ENCODE data around the gene GGPS1. TPM values are rescaled to one million over a fixed set of nuclear protein-coding genes. Genes with fewer than 3 reads are reported as not detected.
"Not testable (repeated sequence)": the region's sequence is repeated elsewhere in the genome, so short reads cannot be mapped to it uniquely, and the experiment has no call there.

Gene GGPS1
- total RNA-seq, 4 donors from 2014 or later = 15.4 to 26.2 (median 17.8) TPM

DNA sequence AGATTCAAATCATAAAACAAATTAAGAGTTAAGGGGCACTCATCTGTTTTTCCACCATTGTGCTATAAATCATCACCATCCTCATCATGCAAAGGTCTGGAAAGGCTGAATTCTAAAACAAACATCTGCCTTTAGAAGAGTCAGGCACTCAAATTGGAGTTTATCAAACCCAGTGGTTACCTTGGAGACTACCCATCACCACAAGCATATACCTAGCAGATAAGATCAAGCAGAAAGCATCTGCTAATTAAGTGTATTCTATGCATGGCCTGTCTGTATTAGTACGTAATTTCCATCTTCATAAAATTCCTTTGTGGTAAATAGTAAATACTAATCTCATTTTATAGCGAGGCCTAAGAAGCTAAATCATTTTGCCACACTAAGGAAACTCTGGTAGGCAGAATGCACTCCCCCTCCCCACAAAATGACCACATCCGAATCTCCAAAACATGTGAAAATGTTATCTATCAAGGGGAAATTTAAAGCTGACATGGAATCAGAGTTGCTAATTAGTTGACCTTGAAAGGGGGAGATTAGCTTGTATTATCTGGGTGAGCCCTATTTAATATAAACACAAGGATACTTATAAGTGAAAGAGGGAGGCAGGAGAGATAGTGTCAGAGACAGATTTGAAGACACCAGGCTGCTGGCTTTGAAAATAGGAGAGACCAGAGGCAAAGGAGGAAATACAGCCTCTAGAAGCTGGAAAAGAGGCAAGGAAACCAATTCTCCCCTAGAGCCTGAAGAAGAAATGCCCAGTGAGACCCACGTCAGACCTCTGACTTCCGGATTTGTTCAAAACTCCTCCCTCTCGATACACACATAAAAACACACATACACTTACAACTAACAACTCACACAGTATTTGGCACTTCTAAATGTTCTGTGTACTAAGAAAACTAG, 23.6 kb upstream of the GGPS1 start:
- DNase-seq (ENCODE audit: low spot score) = no peak
- ATAC-seq (ENCODE audit: low FRiP score) = no peak
- TF ChIP-seq, protein P1, sequence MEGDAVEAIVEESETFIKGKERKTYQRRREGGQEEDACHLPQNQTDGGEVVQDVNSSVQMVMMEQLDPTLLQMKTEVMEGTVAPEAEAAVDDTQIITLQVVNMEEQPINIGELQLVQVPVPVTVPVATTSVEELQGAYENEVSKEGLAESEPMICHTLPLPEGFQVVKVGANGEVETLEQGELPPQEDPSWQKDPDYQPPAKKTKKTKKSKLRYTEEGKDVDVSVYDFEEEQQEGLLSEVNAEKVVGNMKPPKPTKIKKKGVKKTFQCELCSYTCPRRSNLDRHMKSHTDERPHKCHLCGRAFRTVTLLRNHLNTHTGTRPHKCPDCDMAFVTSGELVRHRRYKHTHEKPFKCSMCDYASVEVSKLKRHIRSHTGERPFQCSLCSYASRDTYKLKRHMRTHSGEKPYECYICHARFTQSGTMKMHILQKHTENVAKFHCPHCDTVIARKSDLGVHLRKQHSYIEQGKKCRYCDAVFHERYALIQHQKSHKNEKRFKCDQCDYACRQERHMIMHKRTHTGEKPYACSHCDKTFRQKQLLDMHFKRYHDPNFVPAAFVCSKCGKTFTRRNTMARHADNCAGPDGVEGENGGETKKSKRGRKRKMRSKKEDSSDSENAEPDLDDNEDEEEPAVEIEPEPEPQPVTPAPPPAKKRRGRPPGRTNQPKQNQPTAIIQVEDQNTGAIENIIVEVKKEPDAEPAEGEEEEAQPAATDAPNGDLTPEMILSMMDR (IDR thresholded peaks at IDR 0.05) = no peak

DNA sequence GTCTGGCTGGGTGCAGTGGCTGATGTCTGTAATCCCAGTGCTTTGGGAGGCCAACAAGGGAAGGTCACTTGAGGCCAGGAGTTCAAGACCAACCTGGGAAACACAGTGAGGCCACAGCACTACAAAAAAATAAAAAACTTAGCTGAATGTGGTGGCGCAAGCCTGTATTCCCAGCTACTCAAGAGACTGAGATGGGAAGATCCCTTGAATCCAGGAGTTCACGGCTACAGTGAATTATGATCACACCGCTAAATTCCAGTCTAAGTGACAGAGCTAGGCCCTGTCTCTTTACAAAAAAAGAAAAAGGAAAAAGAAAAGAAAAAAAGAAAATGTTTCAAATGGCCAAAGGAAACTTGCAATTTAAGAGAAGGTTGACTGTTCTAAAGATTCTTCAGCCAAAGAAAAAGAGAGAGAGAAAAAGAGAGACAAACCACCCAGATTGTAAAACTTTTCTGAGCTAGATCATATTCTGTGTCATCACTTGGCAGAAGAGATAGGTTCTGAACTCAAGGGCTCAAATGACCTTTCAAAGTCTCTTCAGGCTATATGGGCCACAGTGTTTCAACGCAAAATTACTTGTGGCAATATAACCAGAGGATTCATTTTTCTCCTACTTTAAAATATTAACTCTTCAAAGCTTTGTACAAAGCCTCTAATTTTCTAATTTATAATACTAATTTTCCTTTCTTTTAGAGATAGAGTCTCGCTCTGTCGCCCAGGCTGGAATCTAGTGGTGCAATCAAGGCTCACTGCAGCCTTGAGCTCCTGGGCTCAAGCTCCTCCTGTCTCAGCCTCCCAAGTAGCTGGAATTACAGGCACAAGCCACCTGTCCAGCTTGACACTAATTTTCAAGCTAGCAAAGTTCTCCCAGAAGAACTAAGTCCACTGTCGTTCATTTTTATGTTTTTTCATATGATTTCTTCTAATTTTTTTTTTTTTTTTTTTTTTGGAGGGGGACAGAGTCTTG, 20.9 kb upstream of the GGPS1 start:
- ATAC-seq (ENCODE audit: low FRiP score) (peak; percentile 57), DNase-seq (ENCODE audit: low spot score) (no peak)
- TF ChIP-seq, protein P1 (IDR thresholded peaks at IDR 0.05) = no peak

- DNase-seq (ENCODE audit: low spot score); ATAC-seq (ENCODE audit: low FRiP score): not testable (repeated sequence)
These were observed 19.2 kb upstream of the GGPS1 start for GRCh38 chr1:235309206-235309605.

DNA sequence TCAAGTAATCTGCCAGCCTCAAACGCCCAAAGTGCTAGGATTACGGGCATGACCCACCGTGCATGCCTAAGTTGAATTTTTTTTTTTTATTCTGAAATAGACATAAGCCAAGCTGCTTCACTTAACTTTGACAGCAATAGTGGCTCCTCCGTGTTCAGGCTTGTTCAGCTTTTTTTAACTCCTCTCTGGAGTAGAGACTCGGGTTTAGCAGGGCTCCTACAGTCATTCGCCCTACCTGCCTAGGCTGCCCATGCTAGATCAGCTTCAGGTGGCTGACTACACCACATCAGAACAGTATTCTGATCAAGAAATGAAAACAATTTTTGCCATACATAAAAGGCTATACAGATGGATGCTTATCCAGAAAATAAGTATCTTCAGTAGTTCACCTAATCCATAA, 15.1 kb upstream of the GGPS1 start:
- TF ChIP-seq, protein P1 (IDR thresholded peaks at IDR 0.05) = no peak
- ATAC-seq (ENCODE audit: low FRiP score) = no peak
- DNase-seq (ENCODE audit: low spot score) = no peak

- TF ChIP-seq, protein P1 (IDR thresholded peaks at IDR 0.05) = no peak
- ATAC-seq (ENCODE audit: low FRiP score) (no peak), DNase-seq (ENCODE audit: low spot score) (no peak)
These were observed 14.3 kb upstream of the GGPS1 start for GRCh38 chr1:235313931-235314678.

DNA sequence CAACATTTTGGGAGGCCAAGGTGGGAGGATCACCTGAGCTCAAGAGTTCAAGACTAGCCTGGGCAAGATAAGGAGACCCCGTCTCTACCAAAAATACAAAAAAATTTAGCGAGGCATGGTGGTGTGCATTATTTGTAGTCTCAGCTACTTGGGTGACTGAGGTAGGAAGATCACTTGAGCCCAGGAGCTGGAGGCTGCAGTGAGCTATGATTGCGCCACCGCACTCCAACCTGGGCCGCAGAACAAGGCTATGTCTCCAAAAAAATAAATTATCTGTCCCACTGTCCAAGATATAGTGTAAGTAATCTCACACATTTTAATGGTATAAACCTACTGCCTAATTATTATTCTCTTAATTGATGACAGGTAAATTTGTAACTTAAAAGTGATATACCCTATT, 13.2 kb upstream of the GGPS1 start:
- no peak for DNase-seq (ENCODE audit: low spot score)
- TF ChIP-seq, protein P1 (IDR thresholded peaks at IDR 0.05) = no peak
- no peak for ATAC-seq (ENCODE audit: low FRiP score)

- no peak for DNase-seq (ENCODE audit: low spot score)
- TF ChIP-seq, protein P1 (IDR thresholded peaks at IDR 0.05) = no peak
- no peak for ATAC-seq (ENCODE audit: low FRiP score)
These were observed 12.6 kb upstream of the GGPS1 start for GRCh38 chr1:235315735-235316134.

All from omental fat pad (tissue), 4 donors.